CD4-positive, alpha-beta T cell treated with Interferon alpha-2 for 1 hour (primary cell): Measurements from ENCODE around the gene ZNF487.
"Not testable (repeated sequence)": the region's sequence is repeated elsewhere in the genome, so short reads cannot be mapped to it uniquely, and the experiment has no call there.

Source experiments
- DNase-seq, 2 donors: peaks; one replicate each; pipeline ENCODE4 v3.0.0-alpha.2; 2020 to 2022

ZNF487 gene

GRCh38 chr10:43407148-43407575, 29.7 kb upstream of the ZNF487 start:
- DNase-seq: peak; percentile 68 to 76

- peak; percentile 89 for DNase-seq
Observed at GRCh38 chr10:43407576-43408330, 29.2 kb upstream of the ZNF487 start.

GRCh38 chr10:43408331-43408709, 28.6 kb upstream of the ZNF487 start:
- no peak for DNase-seq

- peak; percentile 96 to 97 for DNase-seq
Observed at GRCh38 chr10:43408710-43409384, 28.1 kb upstream of the ZNF487 start, which contains the start of gene HNRNPF. HNRNPF (minus strand) TSS chr10:43409186; CDS start chr10:43387884, 21,302 bp downstream.

GRCh38 chr10:43409385-43410109, 27.4 kb upstream of the ZNF487 start:
- DNase-seq: peak; percentile 81 to 85

- no peak for DNase-seq
Observed at GRCh38 chr10:43410345-43410744, 26.6 kb upstream of the ZNF487 start.

- DNase-seq: no peak
Observed at GRCh38 chr10:43411536-43411935, 25.4 kb upstream of the ZNF487 start.

- no peak for DNase-seq
Observed at GRCh38 chr10:43415544-43415943, 21.4 kb upstream of the ZNF487 start.

- peak; percentile 67 to 76 for DNase-seq
Observed at GRCh38 chr10:43417950-43418768, 18.8 kb upstream of the ZNF487 start.

- DNase-seq: no peak
Observed at GRCh38 chr10:43419997-43420368, 16.9 kb upstream of the ZNF487 start.

- peak; percentile 86 to 87 for DNase-seq
Observed at GRCh38 chr10:43420369-43421200, 16.3 kb upstream of the ZNF487 start.

- DNase-seq: no peak
Observed at GRCh38 chr10:43421201-43421507, 15.8 kb upstream of the ZNF487 start.

GRCh38 chr10:43421519-43421918, 15.4 kb upstream of the ZNF487 start:
- no peak for DNase-seq

- DNase-seq: not testable (repeated sequence)
Observed at GRCh38 chr10:43421944-43422343, 15.0 kb upstream of the ZNF487 start.

GRCh38 chr10:43424416-43424815, 12.5 kb upstream of the ZNF487 start:
- no peak for DNase-seq

GRCh38 chr10:43426476-43426875, 10.4 kb upstream of the ZNF487 start:
- DNase-seq: not testable (repeated sequence)

GRCh38 chr10:43427166-43427825, 9.6 kb upstream of the ZNF487 start:
- no peak for DNase-seq

- DNase-seq: no peak
Observed at GRCh38 chr10:43430926-43431663, 5.8 kb upstream of the ZNF487 start.

- no peak for DNase-seq
Observed at GRCh38 chr10:43437141-43437870, 395 bp downstream of the ZNF487 start.
